Measurements from ENCODE around the gene APOBEC3B. TPM values are rescaled to one million over a fixed set of nuclear protein-coding genes. Genes with fewer than 3 reads are reported as not detected.
"Not testable (repeated sequence)": the region's sequence is repeated elsewhere in the genome, so short reads cannot be mapped to it uniquely, and the experiment has no call there.

Gene APOBEC3B
- total RNA-seq, 1 donor from 2014 or later = not detected

DNA sequence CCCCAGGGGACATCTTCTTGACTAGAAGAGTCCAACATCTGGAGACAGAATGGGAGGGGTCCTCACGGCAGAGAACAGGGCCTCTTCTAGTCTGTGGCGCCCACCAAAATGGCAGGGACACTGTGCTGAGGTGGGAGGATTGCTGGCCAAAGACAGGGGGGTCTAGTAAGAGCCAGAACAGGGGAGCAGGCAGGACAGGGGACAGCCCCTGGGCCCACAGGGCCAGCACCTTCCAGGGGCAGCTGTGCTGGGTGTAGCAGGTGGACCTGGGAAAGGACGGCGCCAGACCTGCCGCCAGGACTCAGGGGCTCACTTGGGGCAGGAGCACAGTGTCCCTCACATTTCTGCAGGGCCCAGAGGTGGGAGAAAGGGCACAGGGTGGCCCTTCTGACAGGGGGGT, 25.6 kb upstream of the APOBEC3B start:
- Mint-ChIP-seq H3K4me1 (ENCODE audit: low read depth, unreplicated experiment) (peaks cover 15% of the 10 kb centered on the region), H3K27me3 (ENCODE audit: unreplicated experiment) (peaks cover 6% of the 10 kb centered on the region), H3K4me3 (ENCODE audit: unreplicated experiment) (no peak overlapping the region), H3K36me3 (ENCODE audit: unreplicated experiment) (no peaks in the 10 kb centered on the region), H3K9me3 (ENCODE audit: unreplicated experiment) (peaks cover 3% of the 10 kb centered on the region), H3K27ac (ENCODE audit: unreplicated experiment) (no peak overlapping the region)
- no peak for DNase-seq
- TF ChIP-seq, protein P1, sequence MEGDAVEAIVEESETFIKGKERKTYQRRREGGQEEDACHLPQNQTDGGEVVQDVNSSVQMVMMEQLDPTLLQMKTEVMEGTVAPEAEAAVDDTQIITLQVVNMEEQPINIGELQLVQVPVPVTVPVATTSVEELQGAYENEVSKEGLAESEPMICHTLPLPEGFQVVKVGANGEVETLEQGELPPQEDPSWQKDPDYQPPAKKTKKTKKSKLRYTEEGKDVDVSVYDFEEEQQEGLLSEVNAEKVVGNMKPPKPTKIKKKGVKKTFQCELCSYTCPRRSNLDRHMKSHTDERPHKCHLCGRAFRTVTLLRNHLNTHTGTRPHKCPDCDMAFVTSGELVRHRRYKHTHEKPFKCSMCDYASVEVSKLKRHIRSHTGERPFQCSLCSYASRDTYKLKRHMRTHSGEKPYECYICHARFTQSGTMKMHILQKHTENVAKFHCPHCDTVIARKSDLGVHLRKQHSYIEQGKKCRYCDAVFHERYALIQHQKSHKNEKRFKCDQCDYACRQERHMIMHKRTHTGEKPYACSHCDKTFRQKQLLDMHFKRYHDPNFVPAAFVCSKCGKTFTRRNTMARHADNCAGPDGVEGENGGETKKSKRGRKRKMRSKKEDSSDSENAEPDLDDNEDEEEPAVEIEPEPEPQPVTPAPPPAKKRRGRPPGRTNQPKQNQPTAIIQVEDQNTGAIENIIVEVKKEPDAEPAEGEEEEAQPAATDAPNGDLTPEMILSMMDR (IDR thresholded peaks at IDR 0.05; ENCODE audit: partially characterized antibody, unreplicated experiment) = no peak

DNA sequence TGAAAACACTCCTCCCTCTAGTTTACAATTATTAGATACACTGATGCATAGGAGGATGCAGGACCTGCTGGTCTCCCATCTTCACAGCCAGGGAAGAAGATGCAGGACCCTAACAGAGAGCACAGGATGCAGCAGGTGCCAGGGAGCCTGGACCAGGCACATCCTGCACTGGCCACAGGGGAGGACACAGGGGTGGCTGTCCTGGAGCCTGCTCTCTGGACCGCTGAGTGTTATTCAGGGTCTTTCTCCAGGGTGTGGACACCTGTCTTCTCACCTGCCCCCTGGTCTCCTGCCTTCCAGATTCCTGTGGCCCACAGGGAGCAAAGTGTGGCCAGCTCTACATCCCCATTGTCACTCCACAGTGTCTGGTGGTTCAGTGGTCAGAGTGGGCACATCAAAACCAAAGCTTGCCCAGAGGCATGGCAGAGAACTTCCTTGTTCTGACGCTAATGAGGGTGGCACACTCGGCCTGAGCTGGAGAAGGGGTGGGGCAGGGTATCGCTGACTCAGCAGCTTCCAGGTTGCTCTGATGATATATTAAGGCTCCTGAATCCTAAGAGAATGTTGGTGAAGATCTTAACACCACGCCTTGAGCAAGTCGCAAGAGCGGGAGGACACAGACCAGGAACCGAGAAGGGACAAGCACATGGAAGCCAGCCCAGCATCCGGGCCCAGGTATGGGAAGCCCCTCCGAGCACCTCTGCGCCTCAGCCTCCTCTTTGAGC, 24.9 kb upstream of the APOBEC3B start, which contains the start of gene APOBEC3A:
Gene APOBEC3A (plus strand): TSS at position 564 of the 725 bp plus-strand sequence. CDS start 83 bp downstream, at position 647.
- Mint-ChIP-seq H3K27me3 (ENCODE audit: unreplicated experiment) (peaks cover 6% of the 10 kb centered on the region), H3K4me3 (ENCODE audit: unreplicated experiment) (no peak within 1 kb of the TSS), H3K9me3 (ENCODE audit: unreplicated experiment) (peaks cover 3% of the 10 kb centered on the region), H3K4me1 (ENCODE audit: low read depth, unreplicated experiment) (peaks cover 15% of the 10 kb centered on the region), H3K27ac (ENCODE audit: unreplicated experiment) (no peak within 1 kb of the TSS), H3K36me3 (ENCODE audit: unreplicated experiment) (no peaks in the 10 kb centered on the region)
- TF ChIP-seq, protein P1 (IDR thresholded peaks at IDR 0.05; ENCODE audit: partially characterized antibody, unreplicated experiment) = no peak
- no peak for DNase-seq

DNA sequence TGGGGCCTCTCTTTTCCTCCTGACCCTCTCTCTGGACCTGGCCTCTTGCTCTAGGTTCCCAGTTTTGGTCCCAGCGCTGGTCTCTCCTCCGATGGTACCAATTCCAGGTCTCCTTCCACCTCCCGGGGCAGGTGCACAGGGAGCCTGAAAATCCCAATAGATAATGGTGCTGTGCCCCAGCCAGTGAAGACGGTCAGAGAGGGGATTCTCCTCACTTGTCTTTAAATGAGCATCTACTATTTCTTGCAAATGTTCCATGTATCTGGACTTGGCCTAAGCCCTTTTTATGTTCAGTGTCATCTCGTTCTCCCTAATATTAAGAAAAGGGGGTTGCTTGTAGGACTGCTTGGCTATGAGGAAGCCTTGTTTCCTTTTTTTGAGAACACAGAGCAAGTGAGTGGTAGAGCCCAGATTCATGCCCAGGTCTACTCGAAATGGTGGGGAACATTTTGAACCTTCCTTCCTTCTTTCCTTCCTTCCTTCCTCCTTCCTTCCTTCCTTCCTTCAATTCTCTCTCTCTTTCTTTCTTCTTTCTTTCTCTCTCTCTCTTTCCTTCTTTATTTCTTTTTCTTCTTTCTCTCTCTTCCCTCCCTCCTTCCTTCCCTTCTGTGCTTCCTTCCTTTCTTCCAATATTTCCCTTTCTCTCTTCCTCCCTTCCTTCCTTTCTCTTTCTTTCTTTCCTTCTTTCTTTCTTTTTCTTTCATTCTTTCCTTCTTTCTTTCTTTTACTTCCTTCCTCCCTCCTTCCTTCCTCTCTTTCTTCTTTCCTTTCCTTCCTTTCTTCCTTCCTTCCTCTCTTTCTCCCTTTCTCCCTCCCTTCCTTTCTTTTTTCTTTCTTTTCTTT, 24.1 kb upstream of the APOBEC3B start:
- H3K4me3 Mint-ChIP-seq (ENCODE audit: unreplicated experiment) = no peak overlapping the region
- no peak for DNase-seq
- H3K4me1 Mint-ChIP-seq (ENCODE audit: low read depth, unreplicated experiment) = peaks cover 9% of the 10 kb centered on the region
- no peak overlapping the region for H3K27ac Mint-ChIP-seq (ENCODE audit: unreplicated experiment)
- no peaks in the 10 kb centered on the region for H3K36me3 Mint-ChIP-seq (ENCODE audit: unreplicated experiment)
- TF ChIP-seq, protein P1 (IDR thresholded peaks at IDR 0.05; ENCODE audit: partially characterized antibody, unreplicated experiment) = no peak
- H3K9me3 Mint-ChIP-seq (ENCODE audit: unreplicated experiment) = peaks cover 3% of the 10 kb centered on the region
- H3K27me3 Mint-ChIP-seq (ENCODE audit: unreplicated experiment) = no peaks in the 10 kb centered on the region

DNA sequence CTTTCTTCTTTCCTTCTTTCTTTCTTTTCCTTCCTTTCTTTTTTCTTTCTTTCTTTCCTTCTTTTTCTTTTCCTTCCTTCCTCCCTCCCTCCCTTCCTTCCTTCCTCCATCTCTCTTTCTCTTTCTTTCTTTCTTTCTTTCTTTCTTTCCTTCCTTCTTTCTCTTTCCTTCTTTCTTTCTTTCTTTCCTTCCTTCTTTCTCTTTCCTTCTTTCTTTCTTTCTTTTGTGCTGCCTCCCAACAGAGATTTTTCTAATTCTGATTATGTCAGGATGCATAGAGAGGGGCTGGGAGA, 23.6 kb upstream of the APOBEC3B start:
- not testable (repeated sequence) for H3K27ac Mint-ChIP-seq (ENCODE audit: unreplicated experiment); DNase-seq; H3K27me3 Mint-ChIP-seq (ENCODE audit: unreplicated experiment); H3K36me3 Mint-ChIP-seq (ENCODE audit: unreplicated experiment); H3K9me3 Mint-ChIP-seq (ENCODE audit: unreplicated experiment); H3K4me3 Mint-ChIP-seq (ENCODE audit: unreplicated experiment); H3K4me1 Mint-ChIP-seq (ENCODE audit: low read depth, unreplicated experiment)

DNA sequence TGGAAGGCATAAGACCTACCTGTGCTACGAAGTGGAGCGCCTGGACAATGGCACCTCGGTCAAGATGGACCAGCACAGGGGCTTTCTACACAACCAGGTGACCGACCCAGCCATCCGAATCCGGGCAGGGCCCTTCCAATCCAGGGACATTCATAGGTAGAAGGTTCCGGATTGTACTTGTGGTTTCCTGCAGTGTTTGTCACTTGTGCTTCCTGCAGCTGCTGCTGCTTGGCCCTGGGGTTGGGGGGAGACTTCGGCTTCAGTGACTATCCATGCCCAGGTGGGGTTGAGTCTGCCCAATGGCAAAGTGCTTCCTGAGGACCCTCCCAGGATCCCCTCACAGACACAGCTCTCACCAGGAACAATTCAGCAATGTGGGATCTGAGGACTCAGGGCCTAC, 22.6 kb upstream of the APOBEC3B start:
- Mint-ChIP-seq H3K27me3 (ENCODE audit: unreplicated experiment) (no peaks in the 10 kb centered on the region), H3K36me3 (ENCODE audit: unreplicated experiment) (no peaks in the 10 kb centered on the region), H3K4me1 (ENCODE audit: low read depth, unreplicated experiment) (peaks cover 5% of the 10 kb centered on the region), H3K4me3 (ENCODE audit: unreplicated experiment) (no peak overlapping the region), H3K9me3 (ENCODE audit: unreplicated experiment) (peaks cover 3% of the 10 kb centered on the region), H3K27ac (ENCODE audit: unreplicated experiment) (no peak overlapping the region)
- no peak for DNase-seq
- TF ChIP-seq, protein P1 (IDR thresholded peaks at IDR 0.05; ENCODE audit: partially characterized antibody, unreplicated experiment) = no peak

DNA sequence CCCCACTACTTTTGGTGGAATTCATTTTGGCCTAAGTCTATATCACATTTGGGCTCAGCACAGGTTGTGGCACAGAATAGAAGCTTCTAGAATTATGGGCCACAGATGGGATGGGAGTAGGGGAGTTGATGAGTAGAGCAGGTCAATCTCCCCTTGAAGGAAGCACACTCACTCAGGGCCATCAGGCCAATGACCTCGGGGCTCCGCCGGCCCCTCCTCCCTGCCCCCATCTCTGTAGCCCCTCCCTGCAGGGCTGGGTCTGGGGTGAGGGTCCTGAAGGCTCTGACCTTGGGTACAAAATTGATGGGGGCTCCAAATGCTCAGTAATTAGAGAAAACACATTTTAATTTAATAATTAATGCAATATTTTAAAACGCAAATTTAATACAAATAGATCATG, 21.5 kb upstream of the APOBEC3B start:
- not testable (repeated sequence) for DNase-seq; H3K27ac Mint-ChIP-seq (ENCODE audit: unreplicated experiment)

DNA sequence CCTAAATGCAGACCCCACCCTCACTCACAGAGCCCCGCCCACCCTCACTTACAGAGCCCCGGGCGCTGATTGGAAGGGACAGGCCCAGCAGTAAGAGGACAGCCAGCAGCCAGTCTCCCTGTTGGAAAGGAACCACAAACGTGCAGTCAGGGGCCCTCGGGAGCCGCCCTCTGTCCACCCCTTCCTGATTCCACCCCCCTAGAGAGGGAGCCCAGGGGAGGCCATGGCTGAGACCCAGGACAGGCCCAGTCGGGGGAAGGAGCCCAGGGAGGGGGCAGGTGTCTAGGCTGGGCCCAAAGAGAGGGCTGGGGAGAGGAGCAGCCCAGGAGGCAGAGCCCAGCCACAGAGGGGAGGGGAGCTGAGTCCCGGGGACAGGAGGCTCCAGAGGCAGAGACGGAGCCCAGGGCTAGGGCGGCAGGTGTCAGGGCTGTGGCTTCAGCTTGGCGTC, 18.8 kb upstream of the APOBEC3B start:
- DNase-seq = peak; percentile 54
- H3K27ac Mint-ChIP-seq (ENCODE audit: unreplicated experiment) = peak overlapping the region; percentile 22
- H3K4me3 Mint-ChIP-seq (ENCODE audit: unreplicated experiment) = not testable (repeated sequence)

More for the DNA sequence above, 21.5 kb upstream of the APOBEC3B start:
- H3K4me3 Mint-ChIP-seq (ENCODE audit: unreplicated experiment); H3K27me3 Mint-ChIP-seq (ENCODE audit: unreplicated experiment); H3K36me3 Mint-ChIP-seq (ENCODE audit: unreplicated experiment); H3K4me1 Mint-ChIP-seq (ENCODE audit: low read depth, unreplicated experiment); H3K9me3 Mint-ChIP-seq (ENCODE audit: unreplicated experiment): not testable (repeated sequence)

More for the DNA sequence above, 18.8 kb upstream of the APOBEC3B start:
- not testable (repeated sequence) for H3K27me3 Mint-ChIP-seq (ENCODE audit: unreplicated experiment); H3K9me3 Mint-ChIP-seq (ENCODE audit: unreplicated experiment); H3K36me3 Mint-ChIP-seq (ENCODE audit: unreplicated experiment); H3K4me1 Mint-ChIP-seq (ENCODE audit: low read depth, unreplicated experiment)

All from glutamatergic neuron (in vitro differentiated cells).